ENCODE measurements around the gene CYS1.

DNA sequence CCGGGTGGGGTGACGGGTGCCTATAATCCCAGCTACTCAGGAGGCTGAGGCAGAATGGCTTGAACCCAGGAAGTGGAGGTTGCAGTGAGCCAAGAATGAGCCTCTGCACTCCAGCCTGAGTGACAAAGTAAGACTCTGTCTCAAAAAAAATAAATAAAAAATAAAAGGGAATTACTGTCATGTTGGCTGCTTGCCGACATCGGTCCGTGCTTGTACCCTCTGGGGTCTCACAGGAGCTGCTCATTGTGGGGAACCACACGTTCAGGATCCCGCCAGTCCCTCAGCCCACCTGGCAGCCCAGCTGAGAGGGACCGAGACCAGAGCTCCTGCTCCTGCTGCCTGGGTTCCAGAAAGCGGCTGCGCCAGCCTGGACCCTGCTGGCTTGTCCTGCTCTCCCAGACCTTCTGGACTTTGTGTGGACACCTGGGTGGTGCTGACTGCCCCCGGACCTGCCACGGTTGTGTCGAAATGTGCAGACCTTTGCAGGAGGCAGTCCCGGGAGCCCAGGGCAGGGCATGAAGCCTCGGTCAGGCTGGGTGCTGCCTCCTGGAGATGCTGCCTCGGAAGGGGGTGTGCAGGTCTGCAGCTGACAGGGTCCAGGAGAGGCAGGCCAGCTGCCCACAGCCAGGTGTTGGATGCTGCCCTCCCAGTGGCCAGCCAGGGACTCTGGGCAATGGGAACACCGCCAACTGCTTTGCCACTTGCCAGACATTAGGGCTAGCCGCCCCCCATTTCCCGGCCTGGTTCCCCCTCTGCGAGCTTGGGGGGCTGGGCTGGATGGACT is 20.5 kb downstream of the CYS1 start:
- TF ChIP-seq, protein P1, sequence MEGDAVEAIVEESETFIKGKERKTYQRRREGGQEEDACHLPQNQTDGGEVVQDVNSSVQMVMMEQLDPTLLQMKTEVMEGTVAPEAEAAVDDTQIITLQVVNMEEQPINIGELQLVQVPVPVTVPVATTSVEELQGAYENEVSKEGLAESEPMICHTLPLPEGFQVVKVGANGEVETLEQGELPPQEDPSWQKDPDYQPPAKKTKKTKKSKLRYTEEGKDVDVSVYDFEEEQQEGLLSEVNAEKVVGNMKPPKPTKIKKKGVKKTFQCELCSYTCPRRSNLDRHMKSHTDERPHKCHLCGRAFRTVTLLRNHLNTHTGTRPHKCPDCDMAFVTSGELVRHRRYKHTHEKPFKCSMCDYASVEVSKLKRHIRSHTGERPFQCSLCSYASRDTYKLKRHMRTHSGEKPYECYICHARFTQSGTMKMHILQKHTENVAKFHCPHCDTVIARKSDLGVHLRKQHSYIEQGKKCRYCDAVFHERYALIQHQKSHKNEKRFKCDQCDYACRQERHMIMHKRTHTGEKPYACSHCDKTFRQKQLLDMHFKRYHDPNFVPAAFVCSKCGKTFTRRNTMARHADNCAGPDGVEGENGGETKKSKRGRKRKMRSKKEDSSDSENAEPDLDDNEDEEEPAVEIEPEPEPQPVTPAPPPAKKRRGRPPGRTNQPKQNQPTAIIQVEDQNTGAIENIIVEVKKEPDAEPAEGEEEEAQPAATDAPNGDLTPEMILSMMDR (IDR thresholded peaks at IDR 0.05) = no peak
- no peak for TF ChIP-seq POLR2A (IDR thresholded peaks at IDR 0.05)
- no peak for TF ChIP-seq POLR2AphosphoS5 (IDR thresholded peaks at IDR 0.05)

All from suprapubic skin (tissue), 4 donors.